CD4-positive, alpha-beta T cell treated with Interferon gamma for 1 hour (primary cell): ENCODE data around the gene COL15A1.

Experiments
- DNase-seq: peaks from one replicate; pipeline ENCODE4 v3.0.0-alpha.2; 2020

COL15A1 gene

DNA sequence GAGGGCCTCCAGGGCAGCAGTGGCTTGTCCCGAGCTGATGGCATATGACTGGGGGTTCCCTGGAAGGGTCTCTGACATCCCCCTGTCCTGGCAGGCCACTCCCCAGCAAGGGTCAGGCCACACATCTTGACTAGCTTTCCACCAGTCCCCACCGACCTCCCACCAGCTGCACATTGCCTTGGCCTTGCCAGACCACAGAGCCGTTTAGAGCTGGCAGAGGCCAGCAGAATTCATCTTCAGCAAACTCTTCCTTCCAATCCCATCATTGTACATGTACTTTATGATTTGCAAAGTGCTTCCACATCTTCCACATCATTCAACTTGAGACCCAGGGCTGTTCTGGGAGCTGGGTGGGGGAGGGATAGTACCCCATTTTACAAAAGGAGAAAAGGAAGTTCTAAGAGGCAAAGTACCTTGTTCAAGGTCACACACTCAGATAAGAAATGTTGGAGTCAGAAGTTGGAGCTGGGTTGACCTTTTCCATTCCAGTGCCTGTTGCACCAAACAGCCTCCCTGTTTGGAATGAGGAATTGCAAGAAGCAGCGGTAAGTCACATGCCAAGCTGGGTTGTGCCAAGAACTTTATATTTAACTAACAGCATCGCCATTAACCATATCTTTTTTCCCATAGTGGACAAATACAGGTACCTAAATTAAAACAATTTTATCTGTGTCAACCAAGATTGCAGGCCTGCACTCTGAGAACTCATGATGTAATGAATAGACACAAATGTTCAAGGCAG is 25.8 kb upstream of the COL15A1 start:
- no peak for DNase-seq

DNA sequence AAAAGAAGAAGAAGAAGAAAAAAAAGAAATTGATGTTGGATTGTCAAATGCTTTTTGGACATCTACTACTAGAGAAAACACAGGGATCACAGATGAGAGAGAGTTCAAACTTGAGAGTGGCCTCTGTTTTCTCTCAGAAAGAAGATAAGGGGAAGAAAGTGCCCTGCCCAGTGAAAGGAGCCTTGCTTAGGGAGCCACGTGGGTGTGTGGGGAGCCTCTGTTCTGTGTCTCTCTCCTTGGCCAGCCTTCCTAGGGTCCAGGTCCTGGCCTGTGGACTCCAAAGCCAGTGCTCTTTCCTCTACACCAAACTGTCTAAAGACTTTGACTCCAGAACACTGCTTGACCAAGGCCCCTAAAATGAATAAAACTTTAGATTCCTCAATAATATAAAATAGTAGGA is 22.0 kb upstream of the COL15A1 start:
- DNase-seq, result no peak

DNA sequence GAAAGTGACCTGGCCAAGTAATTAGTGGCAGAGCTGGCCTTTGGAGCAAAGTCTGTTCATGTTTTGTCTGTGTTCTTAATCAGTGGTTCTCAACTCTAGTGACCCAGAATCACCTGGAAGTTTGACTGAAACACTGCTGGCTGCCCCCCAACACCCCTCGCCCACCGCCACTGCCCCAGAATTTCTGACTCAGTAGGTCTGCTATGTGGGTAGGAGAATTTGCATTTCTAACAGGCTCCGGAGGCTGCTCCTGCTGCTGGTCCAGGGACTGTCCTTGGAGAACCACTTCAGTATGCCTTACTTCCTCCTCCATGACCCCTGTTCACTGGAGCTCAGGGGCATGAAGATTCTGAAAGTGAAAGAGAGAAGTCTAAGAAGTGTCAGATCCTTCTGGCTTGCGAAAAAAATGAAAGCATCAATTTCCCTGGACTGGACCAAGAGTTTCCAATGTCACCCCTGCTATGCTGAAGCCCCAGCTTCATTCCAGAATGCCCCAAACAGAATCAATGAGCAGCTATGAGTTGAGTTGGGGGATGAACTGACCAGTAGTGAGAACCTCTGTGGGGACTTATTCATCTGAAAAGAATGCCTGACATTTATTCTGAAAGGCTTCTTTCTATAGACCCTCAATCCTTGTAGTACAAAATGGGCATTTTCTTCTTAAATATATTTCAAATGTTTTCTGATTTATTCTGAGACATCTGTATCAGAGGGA is 20.8 kb upstream of the COL15A1 start:
- no peak for DNase-seq

DNA sequence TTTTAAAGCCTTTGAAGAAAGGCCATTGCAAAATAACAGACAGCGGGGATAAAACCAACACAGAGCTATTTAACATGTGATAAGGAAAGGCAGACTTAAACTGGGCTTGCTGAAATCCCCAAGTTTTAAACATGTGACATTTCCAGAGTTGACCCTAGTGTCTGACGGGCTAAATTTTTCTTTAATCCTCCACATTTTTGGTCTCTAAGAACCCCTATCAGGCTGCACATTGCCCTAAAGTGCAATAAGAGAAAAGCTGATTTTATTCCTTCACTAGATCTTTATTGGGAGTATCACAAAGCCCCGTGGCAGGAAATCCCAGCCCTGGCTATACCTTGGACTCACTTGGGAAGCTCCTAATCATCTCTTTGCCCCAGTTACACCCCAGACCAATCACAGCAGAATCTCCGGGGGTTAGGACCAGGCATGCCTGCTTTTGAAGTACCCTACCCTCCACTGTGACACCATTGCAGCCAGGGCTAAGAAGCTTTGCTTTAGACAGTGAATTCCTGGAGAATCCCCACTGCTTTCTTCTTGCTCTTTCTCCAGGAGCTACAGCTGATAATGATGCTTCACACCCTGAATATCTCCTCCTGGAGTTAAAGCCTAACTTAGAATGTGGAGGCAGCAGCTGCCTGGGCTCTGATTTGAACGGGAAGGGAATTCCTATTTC is 20.1 kb upstream of the COL15A1 start:
- no peak for DNase-seq

DNA sequence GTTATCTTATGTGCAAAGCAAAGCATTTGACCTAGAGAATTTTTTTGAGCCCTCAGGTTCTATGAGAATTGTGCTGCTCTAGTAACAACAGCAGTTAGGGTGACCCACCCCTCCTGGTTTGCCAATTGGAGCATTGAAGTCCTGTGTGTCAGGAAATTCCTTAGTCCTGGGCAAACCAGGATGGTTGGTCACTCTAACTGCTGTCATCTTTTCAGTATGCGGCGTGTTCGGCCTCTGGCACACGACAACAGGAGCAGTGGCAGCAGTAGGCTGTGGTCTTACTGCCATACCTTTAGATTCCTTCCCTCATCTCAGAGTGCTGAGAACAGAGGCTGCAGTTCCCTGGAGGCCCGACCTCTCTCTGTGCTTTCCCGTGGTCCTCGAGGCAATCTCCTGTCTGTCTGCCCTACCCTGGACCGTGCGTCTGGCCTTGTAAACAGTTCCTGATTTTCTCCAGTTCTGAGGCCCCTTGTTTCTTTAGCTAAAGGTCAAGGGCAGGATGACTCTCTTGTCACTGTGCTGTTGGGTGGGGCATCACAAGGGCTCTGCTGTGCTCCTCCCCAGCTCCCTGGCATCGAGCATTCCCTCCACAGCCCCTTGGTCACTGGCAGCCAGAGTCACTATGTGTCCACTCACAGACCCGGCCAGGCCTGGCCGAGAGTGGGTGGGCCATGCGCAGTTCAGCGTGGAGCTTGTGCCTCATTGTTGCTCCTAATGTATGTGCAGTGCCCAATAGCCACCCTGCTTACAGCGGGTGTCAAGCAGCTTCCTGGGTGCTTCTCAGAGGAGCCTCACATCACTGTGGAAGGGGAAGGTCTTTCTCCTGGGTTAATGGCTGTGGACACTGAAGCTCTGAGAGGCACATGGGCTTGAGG is 18.5 kb upstream of the COL15A1 start:
- DNase-seq, result no peak

DNA sequence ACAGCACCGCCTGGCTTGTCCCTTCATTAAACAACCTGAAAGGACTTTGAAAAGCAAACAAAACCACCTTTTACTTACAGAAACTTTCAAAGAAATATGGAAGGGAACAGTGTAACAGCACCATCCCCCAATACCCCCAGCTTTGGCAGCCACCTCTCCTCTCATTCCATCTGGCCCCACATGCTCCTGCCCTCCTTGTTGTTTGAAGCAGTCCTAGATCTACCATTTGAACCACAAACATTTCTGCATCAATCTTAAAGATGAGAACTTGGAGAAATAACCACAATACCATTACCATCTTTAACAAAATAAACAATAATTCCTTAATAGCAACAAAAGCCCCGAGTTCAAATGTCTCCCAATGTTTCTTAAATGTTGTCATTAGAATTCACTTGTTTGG is 17.8 kb upstream of the COL15A1 start:
- DNase-seq, result no peak

DNA sequence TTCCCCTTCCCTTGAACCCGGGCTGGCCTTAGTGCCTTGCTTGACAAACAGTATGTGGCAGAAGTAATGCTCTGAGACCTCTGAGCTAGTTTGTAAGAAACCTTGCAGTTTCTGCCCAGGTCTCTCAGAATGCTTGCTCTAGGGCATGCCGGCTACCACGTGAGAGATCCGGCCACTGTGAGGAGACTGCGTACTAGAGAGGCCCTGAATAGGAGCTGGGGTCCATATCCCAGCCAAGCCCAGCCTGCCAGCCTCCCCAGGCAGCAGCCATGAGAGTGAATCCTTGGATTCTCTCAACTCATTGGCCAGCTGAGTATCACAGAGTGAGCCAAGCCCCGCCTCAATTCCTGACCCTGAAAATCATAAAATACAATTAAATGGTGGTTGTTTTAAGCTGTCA is 16.0 kb upstream of the COL15A1 start:
- no peak for DNase-seq

DNA sequence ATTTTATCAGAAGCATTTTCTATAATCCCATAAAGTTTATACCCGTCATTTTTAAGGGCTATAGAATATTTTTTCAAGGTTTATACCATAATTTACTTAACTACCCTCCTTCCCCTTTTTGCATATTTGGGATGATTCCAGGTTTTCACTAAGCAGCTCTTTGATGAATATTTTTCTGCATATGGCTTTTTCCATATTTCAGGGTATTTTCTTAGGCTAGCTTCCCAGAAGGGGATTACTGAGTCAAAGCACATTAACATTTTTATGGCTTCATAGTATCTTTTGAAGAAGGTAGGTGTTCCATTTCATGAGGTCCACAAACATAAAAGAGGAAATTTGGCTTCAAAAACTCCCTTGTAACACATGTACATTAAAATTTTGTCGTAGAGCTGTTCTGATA is 14.6 kb upstream of the COL15A1 start:
- DNase-seq, result no peak

DNA sequence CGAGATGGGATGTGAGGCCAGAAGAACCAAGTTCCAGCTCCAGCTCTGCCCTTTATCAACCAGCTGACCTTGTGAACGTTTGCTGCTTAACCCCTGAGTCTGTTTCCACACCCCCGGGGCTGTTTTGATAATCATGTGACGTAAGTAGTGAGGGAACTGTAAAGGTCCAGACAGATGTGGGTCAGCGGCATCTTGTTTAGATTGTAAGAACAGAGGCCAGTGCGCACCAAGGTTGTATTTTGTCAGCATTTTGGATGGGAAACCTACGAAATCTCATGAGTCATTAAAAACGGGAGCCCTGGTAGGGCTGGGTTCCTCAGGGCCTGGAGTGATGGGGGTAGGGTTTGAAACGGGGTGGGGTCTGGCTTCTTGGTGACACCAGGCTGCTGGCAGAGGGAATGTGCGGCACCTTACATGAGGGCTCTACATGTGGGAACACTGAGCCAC is 13.8 kb upstream of the COL15A1 start:
- no peak for DNase-seq

DNA sequence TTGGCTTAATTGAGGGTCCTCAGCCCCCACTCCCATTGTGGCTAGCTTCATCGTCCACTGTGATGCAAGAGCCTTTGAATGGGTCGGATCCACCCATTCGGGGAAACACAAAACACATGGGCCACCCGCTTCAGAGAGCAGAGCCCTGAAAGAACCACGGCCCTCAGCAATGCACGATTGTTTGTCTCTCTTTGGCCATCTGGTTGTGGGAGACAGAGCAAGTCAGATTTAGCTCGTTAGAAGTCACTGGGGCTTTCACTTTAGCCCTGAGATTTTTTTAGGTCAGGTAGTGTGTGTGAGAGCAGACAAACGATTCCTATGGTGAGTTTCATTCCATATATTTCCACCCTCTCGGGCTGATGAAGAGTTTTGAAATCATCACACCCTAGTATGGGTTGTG is 12.9 kb upstream of the COL15A1 start:
- no peak for DNase-seq

DNA sequence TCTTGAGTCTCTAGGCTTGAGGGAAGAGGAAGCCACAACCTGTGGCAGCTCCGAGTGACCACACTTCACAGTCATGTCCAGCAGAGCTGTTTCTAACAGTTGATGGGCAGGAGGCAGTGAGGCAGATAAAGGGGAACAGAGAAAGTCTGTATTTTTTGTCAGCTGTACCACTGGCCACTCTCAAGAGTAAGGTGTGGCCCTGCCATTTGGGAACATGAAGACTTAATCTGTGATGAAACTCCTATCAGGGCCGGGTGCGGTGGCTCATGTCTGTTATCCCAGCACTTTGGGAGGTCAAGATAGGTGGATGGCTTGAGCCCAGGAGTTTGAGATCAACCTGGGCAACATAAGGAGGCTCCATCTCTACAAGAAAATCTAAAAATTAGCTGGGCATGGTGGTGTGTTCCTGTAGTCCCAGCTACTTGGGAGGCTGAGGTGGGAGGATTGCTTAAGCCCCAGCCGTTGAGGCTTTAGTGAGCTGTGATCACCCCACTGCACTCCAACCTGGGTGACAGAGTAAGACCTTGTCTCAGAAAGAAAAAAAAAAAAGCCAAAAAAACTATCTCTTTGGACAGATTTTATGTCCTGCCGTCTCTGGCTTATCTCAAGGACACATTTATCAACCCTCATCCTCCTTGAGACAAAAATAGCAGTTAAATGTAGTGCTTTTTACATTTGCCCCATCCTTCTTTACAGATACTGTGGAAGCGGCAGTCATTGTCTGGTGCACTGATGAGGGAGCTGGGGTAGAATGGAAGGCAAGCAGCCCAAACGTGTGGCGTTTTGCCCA is 11.9 kb upstream of the COL15A1 start:
- no peak for DNase-seq

DNA sequence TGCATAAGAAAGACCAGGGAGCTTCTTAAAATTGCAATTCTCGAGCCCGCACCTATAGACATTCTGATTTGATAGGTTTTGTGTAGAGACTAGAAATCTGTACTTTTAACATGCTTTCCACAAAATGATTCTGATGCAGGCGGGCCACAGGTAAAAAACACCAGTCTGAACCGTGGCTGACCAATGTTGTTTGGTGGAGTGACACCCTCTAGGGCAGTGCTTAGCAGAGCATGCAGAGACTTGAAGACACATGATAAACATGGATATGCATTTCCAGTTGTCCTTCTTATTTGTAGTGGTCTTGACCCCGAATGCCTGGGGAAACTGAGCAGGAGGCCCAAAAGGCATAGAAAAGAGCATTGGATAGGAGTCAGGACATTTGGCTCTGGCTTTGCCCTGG is 10.5 kb upstream of the COL15A1 start:
- no peak for DNase-seq

DNA sequence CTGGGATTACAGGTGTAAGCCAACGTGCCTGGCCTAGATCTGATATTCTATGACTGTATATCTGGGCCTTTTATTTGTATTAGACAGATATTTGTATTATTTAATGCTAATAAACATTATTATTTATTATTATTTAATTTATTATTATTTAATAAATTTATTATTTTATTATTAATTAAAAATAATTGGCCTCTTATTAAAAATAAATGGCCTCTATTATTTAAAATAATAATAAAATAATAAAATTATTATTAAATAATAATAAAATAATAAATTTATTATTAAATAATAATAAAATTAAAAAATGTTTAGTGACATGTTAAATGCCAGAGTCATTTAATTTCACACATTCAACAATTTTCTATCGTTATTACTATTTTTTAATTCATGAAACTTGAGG is 9.8 kb upstream of the COL15A1 start:
- no peak for DNase-seq

DNA sequence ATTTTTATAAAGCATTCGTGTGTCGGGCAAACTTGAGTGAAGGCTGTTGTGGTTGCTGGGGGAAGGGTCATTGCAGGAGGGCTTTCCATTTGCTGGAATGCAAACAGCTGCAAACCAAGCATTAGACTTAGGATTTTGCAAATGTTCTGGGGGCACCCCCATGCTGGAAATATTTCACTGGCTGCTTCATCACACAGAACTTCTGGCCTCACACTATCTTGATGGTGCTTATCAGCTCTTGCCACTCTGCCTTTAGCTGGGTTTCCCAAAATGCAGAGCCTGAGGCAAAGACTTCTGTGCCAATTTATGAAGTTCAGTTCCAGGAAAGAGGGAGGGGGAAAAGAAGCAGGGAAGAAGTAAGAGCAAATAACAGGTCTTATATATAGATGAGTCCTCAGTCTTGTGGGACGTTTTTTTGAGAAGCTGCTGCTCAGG is 8.6 kb upstream of the COL15A1 start:
- DNase-seq, result no peak

DNA sequence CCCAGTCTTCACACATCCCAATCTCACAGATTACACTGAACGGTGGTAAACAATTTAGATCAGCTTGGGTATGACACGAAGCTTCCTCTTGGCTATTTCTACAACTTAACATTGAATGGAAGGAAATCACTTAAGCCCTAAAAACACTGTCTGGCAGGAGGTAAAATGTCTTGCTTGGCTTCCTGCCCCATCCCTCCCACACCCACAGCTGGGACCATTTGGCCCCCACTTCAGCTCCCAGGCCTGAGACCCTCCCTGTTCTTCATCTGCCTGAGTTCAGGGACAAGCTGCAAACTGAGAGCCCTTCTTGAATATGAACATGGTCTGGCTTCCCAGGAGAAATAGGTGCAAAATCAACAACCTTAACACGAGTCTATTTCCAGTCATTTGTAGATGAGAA is 3.4 kb upstream of the COL15A1 start:
- DNase-seq, result no peak

DNA sequence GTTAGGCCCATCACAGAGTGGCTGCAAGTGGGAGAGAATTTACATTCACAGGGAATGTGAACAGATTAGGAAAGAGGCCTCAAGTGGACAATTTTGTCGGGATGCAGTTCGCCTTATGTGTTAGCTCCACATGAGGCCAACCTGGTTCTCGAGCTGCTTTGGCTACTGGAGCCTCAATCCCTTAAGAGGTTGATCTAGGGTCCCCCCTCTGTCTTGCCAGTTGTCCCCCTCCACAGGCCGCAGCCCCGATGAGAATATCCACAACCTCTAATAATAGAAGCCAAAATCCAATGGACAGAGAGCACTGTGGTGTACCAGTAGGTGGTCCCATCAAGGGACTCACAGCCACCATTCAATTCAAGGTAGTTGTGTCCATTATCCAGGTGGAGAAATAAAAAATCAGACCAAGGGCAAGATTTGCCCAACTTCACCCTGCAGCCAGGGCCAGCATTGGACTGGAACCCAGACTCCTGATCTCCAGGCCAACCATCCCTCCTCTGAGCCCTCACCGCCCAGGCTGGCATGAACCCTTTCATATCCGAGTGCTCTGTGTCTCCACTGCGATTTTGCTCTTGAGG is 1.7 kb upstream of the COL15A1 start:
- DNase-seq, result no peak

DNA sequence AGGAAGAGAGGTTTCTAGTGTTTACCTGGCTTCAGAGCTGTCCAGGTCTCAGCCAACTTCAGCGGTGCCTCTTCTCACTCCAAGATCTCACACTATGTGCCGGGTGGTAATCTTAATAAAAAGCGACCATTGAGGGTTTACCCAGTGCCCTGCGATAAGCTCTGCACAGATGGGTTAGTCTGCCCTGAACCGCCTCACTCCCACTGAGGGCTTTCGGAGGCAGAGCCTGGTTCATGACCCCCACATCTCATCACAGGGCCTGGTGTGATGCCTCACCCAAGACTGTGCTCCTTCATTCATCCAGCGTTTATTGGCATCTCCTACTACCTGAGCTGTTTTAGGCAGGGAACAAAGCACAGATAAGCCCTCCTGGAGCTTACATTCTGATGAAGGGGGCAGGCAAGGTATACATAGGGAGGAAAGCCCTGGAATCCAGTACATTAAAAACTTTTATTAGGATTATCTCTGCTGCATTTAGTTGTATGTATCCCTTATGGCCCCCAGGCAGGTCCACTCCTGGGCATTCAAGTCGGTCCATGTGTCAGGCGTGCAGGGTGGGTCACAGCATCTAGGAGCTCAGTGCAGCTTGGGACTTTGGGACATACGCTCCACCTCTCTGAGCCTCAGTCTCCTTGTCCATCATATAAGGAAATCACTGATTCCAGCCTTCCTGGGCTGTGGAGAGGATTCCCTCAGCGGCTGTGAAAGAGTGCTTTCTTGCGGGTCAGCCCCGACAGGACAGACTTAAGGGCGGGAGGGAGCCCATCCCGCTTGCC is 613 bp upstream of the COL15A1 start:
- DNase-seq, result no peak

DNA sequence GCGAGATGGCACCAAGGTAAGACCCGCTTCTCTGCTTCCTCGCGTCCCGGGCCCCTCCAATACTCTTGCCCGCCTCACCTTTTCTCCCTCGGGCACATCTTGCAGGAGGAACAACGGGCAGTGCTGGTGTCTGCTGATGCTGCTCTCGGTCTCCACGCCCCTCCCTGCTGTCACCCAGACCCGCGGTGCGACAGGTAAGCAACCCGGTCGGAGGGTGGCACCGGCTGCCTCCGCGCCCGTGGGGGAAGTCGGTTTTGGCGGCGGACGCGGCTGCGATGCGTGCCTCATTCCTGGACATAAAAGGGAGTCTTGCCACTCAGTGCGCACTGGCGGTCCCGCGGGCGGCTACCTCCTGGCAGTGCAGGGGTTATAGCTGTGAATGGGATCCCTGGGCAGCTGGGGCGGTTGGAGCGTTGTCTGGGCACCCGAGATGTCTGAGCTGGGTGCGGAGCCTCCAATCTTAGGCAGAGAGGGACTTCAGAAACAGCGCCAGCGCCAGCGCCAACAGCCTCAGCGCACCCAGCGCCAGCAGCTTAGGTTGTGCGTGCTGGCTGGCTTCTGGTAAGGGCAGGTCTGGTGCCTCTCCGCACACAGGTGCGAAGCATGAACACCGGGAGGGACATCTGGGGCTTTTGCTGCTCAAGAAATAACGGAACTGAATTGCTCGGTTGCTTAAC is 488 bp downstream of the COL15A1 start:
- DNase-seq, result no peak

DNA sequence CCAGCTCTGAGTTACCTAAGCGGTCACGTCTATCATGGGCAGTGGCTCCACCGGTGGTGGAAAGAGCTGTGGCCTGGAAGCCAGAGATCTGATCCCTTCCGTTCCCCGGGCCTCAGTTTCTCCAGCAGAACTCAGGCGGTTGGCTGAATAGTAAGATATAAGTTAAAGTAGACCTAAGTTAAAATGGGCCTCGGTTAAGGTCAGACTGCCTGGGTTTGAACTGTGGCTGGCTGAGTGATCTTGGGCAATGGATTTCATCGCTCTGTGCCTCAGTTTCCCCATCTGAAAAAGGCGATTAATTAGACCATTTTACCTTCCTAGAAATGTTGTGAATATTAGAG is 997 bp downstream of the COL15A1 start:
- DNase-seq, result no peak

DNA sequence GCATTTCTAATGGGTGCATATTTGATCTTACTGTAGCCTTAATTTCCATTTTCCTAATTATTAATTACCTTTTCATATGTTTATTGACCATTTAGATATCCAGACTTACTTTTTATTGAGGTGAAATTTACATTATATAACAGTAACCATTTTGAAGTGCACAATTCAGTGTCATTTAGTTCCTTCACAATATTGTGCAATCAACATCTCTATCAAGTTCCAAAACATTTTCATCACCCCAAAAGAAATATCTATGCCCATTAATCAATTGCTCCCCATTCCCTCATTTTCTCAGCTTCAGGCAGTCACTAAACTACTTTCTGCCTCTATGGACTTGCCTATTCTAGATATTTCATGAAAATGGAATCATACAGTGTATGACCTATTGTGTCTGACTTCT is 5.9 kb downstream of the COL15A1 start:
- no peak for DNase-seq

DNA sequence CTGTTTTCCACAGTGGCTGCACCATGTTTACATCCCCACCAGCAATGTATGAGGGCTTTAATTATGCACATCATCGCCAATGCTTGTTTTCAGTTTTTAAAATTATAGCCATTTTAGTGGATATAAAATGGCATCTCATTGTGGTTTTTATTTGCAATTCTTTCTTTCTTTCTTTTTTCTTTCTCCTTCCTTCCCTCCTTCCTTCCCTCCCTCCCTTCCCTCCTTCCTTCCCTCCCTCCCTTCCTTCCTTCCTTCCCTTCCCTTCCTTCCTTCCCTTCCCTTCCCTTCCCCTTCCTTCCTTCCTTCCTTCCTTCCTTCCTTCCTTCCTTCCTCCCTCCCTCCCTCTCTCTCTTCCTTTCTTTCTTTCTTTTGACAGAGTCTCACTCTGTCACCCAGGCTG is 6.6 kb downstream of the COL15A1 start:
- DNase-seq, result no peak
